GM12892 (cell line): ENCODE measurements around the gene UST.

Experiments used
- POLR2A ChIP-seq: IDR thresholded peaks from 2 replicates; pipeline ENCODE4 v1.6.1; 2011; ENCODE audit warnings: low read depth, low read length, control low read depth
- POLR2AphosphoS5 ChIP-seq: IDR thresholded peaks from 2 replicates; pipeline ENCODE4 v1.6.1; 2011; ENCODE audit warnings: low read depth, low read length, control low read depth
- TAF1 ChIP-seq: IDR thresholded peaks from 2 replicates; pipeline ENCODE4 v1.6.1; 2011; ENCODE audit warnings: low read depth, mild to moderate bottlenecking, control low read depth, low read length, borderline replicate concordance

- TF ChIP-seq POLR2AphosphoS5 (no peak), POLR2A (no peak), TAF1 (no peak)
Observed at GRCh38 chr6:149046164-149046821, 299.5 kb downstream of the UST start.
